Small intestine (tissue), 7 donors: Measurements from ENCODE around the gene EFTUD2. TPM values are rescaled to one million over a fixed set of nuclear protein-coding genes. Genes with fewer than 3 reads are reported as not detected.
A peak's percentile ranks its signal among the peaks of the same experiment; 100 is the strongest.

ENCODE experiments used
- DNase-seq, 2 donors: peaks; one replicate each; pipeline versions ENCODE4 v3.0.0 to v3.0.0-alpha.2; 2013
- FAIRE-seq: peaks from 2 replicates; lab custom pipeline; 2012; peaks lifted over from hg19 to GRCh38; lab: Jason Lieb, UNC
- H3K27ac ChIP-seq, 3 donors: one replicate each; pipeline ENCODE4 v1.5.1; 2013; ENCODE audit warnings: low read length in 2 of 3, mild to moderate bottlenecking in 2 of 3, control low read depth in 1 of 3, inconsistent platforms in 1 of 3, low read depth in 1 of 3, moderate library complexity in 1 of 3
- H3K27me3 ChIP-seq, 3 donors: one replicate each; pipeline ENCODE4 v1.6.1; 2013; ENCODE audit warnings: low read length in 3 of 3, inconsistent platforms in 1 of 3; ENCODE audit not compliant: control insufficient read depth in 3 of 3, insufficient read depth in 3 of 3
- H3K36me3 ChIP-seq, 3 donors: one replicate each; pipeline ENCODE4 v1.6.1; 2013; ENCODE audit warnings: low read length in 3 of 3, inconsistent platforms in 1 of 3, low read depth in 1 of 3, mild to moderate bottlenecking in 1 of 3, moderate library complexity in 1 of 3; ENCODE audit not compliant: control insufficient read depth in 3 of 3, insufficient read depth in 2 of 3
- H3K4me1 ChIP-seq, 3 donors: one replicate each; pipeline ENCODE4 v1.6.1; 2013; ENCODE audit warnings: low read length in 2 of 3, inconsistent platforms in 1 of 3, low read depth in 1 of 3, mild to moderate bottlenecking in 1 of 3, moderate library complexity in 1 of 3; ENCODE audit not compliant: control insufficient read depth in 3 of 3, insufficient read depth in 2 of 3
- H3K4me3 ChIP-seq, 3 donors: one replicate each; pipeline ENCODE4 v1.5.1; 2013; ENCODE audit warnings: low read length in 3 of 3, control low read depth in 1 of 3, inconsistent platforms in 1 of 3, low read depth in 1 of 3, mild to moderate bottlenecking in 1 of 3, moderate library complexity in 1 of 3
- H3K9me3 ChIP-seq, 2 donors: one replicate each; pipeline ENCODE4 v1.6.1; 2013; ENCODE audit warnings: low read depth in 1 of 2, low read length in 1 of 2; ENCODE audit not compliant: control insufficient read depth in 2 of 2, insufficient read depth in 1 of 2
- WGBS, 3 donors: extraction: QIAGEN DNeasy Blood & Tissue Kit; methylation state at CpG; one replicate each; pipeline ENCODE4 v1.1.7; 2013; 5-methylcytosine and 5-hydroxymethylcytosine counted together
- polyA plus RNA-seq, 4 donors: library from polyadenylated mRNA; stranded (reverse) in 3 of 4; unstranded in 1 of 4; fragments of 200-250 nt in 3 of 4; fragments of 120-200 nt in 1 of 4; gene quantifications; one replicate each; pipeline versions ENCODE4 v1.2.1 to v1.2.3, GENCODE V29; 2013
- donor health status: healthy with polysubstance abuse.
- donor health status: control.
- donor health status: control.
- donor health status: Bipolar disorder and iron deficiency.
- donor health status: healthy.

The EFTUD2 gene
- polyA plus RNA-seq, 4 donors: 19.9 to 71.2 (median 33.8) TPM

DNA sequence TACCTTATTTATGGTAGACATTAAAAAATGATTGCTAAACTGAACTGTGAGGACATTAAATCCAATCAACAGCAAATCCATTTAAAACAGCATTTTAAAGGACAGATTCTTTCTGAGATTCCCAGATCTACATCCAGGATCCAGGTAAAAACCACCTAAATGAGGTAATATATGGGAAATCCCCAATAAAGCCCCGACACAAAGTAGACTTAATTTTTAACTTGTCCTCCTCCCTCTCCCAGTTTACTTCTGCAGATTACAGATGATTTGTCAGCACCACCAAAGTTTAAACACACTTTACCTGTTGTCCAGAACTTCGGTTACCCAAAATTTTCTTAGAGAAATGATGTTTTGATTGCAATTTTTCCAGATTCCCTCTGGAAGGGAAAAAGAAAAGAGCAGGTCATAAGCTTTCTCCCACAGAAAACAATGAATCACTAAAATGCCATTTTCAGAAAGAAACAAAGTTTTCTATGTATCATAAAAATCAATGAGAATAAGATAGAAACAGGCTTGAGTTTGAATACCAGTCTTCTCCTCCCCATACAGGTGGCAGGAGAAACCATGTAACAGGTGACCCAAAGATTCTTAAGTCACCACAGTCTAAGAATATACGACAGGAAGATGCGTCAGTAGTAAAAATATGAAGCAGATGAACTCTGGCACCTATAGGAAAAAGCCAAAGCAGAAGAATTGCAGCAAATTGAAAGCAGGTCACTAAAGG lies 92.0 kb downstream of the EFTUD2 start:
- Histone ChIP-seq H3K4me3 (no peak overlapping the region), H3K9me3 (no peaks in the 10 kb centered on the region), H3K27me3 (peaks cover 0 to 3% (median 0%) of the 10 kb centered on the region in 3 donors), H3K4me1 (no peaks in the 10 kb centered on the region), H3K27ac (no peak overlapping the region), H3K36me3 (peaks cover 0 to 7% (median 0%) of the 10 kb centered on the region in 3 donors)
- FAIRE-seq: no peak
- DNase-seq: no peak
- 29 to 64% (median 41%) methylated on average over 4 of the region's 4 CpGs for WGBS, 3 donors

DNA sequence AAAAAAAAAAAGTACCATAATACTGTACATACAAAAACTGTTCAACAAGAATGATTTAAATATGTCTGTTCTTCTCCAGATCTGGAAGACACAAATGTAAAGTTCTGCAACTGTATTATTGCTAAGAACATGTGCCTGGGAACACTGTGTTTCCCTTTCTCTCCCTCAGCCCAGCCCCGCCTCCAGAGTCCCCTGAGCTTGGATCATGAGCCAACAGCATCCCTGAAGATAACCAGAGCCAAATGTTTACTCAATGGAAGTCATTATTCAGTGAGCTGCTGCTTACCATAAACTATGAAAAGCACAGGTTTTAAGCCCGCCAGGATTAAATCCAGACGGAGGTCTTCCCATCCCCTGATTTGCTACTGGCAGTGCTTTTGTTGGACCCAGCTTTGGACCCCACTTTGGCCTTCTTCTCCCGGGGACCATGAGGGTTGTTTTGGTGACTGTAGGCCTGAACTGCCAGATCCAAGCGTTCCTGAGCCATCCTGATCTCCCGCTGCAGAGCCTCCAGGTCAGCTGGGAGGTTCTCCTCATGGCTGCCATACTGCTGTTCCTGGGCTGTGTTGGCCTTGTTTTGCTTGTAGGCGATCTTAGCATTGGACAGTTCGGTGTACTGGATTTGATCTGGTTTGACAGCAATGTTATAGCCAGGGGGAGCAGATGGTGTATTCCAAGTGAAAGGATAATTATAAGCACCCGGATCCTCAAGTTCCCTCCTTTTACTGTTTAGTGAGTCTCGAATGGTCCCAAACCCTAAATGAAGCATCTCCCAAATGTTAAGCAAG lies 94.7 kb downstream of the EFTUD2 start:
- Histone ChIP-seq H3K27ac (no peak overlapping the region), H3K4me3 (no peak overlapping the region), H3K4me1 (no peaks in the 10 kb centered on the region), H3K36me3 (peaks cover 0 to 7% (median 0%) of the 10 kb centered on the region in 3 donors), H3K27me3 (peaks cover 0 to 3% (median 0%) of the 10 kb centered on the region in 3 donors), H3K9me3 (no peaks in the 10 kb centered on the region)
- 75 to 84% (median 84%) methylated on average over 10 of the region's 10 CpGs for WGBS, 3 donors
- FAIRE-seq (no peak), DNase-seq (peak in 1 of 2 donors; percentile 16)

DNA sequence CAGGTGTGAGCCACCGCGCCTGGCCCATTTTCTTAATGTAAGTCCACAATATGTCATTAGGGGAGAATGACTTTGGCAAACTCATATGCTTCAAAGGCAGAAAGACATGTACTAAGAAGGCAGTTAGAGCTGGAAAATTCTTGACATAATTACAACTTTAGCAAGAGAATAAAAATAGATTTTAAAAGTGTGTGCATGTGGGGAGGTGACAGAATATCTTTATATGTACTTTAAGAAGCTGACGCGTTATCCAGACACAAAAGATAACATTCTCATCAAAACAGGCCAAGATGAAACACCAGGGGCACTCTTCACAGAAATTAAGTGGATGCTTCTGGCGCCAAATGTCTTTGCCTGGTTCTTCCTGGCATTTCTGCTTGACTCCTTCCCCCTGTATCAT lies 97.4 kb downstream of the EFTUD2 start:
- 88 to 92% (median 91%) methylated on average over 5 of the region's 5 CpGs for WGBS, 3 donors
- peaks cover 0 to 7% (median 0%) of the 10 kb centered on the region in 3 donors for H3K36me3 ChIP-seq
- H3K4me1 ChIP-seq: peaks cover 0 to 3% (median 0%) of the 10 kb centered on the region in 3 donors
- FAIRE-seq (no peak), DNase-seq (no peak)
- no peaks in the 10 kb centered on the region for H3K9me3 ChIP-seq
- H3K4me3 ChIP-seq: no peak overlapping the region
- H3K27me3 ChIP-seq: peaks cover 0 to 3% (median 0%) of the 10 kb centered on the region in 3 donors
- no peak overlapping the region for H3K27ac ChIP-seq

Other genes with a start within 250 kb of the EFTUD2 start
- gene MEIOC, start 243.0 kb downstream of the EFTUD2 start, polyA plus RNA-seq: under 1 TPM in 2 of 4 donors, not detected in 2; 0.06 to 0.59 TPM
- 10 to 100 TPM in 3 of 4 donors, 1 to 10 TPM in 1; 8.1 to 26.0 (median 15.9) TPM for gene CCDC43, start 209.7 kb downstream of the EFTUD2 start, polyA plus RNA-seq
- 1 to 10 TPM in 3 of 4 donors, under 1 TPM in 1; 0.54 to 9.1 (median 3.1) TPM for gene DBF4B, start 190.8 kb downstream of the EFTUD2 start, polyA plus RNA-seq
- under 1 TPM in 2 of 4 donors, not detected in 2; 0.15 to 0.62 TPM for gene ADAM11, start 140.5 kb downstream of the EFTUD2 start, polyA plus RNA-seq
- 1 to 10 TPM in 2 of 4 donors, not detected in 2; 3.2 to 4.7 TPM for gene GJC1, start 69.2 kb downstream of the EFTUD2 start, polyA plus RNA-seq
- 1 to 10 TPM in 3 of 4 donors, not detected in 1; 1.2 to 6.5 (median 1.5) TPM for gene HIGD1B, start 51.6 kb downstream of the EFTUD2 start, polyA plus RNA-seq
- 1 to 10 TPM in 1 of 4 donors, under 1 TPM in 2, not detected in 1; 0.32 to 1.3 (median 0.45) TPM for gene GFAP, start 16.1 kb upstream of the EFTUD2 start, polyA plus RNA-seq
- 1 to 10 TPM in 2 of 4 donors, under 1 TPM in 2; 0.27 to 9.5 (median 3.8) TPM for gene KIF18B, start 48.3 kb upstream of the EFTUD2 start, polyA plus RNA-seq
- 1 to 10 TPM in 3 of 4 donors, not detected in 1; 1.3 to 5.4 (median 2.6) TPM for gene C1QL1, start 68.9 kb upstream of the EFTUD2 start, polyA plus RNA-seq
- gene DCAKD, start 152.2 kb upstream of the EFTUD2 start, polyA plus RNA-seq: 10 to 100 TPM in 2 of 4 donors, 1 to 10 TPM in 2; 4.2 to 22.5 (median 11.4) TPM
- 100 to 1,000 TPM in 1 of 4 donors, 10 to 100 TPM in 3; 38.9 to 131 (median 72.0) TPM for gene NMT1, start 161.9 kb upstream of the EFTUD2 start, polyA plus RNA-seq
- gene PLCD3, start 233.1 kb upstream of the EFTUD2 start, polyA plus RNA-seq: 10 to 100 TPM in 3 of 4 donors, 1 to 10 TPM in 1; 7.8 to 23.1 (median 11.2) TPM
- 100 to 1,000 TPM in 2 of 4 donors, 10 to 100 TPM in 2; 18.1 to 184 (median 93.2) TPM for gene ACBD4, start 236.2 kb upstream of the EFTUD2 start, polyA plus RNA-seq
- 10 to 100 TPM; 17.5 to 51.7 (median 42.4) TPM for gene HEXIM1, start 249.0 kb upstream of the EFTUD2 start, polyA plus RNA-seq